Astrocyte (in vitro differentiated cells and primary cell): Measurements from ENCODE around the gene NT5DC3. TPM values are rescaled to one million over a fixed set of nuclear protein-coding genes. Genes with fewer than 3 reads are reported as not detected.

Source experiments
- DNase-seq: peaks from one replicate; pipeline ENCODE4 v3.0.0-alpha.2; 2010; ENCODE audit warnings: low read depth
- FAIRE-seq: peaks from 2 replicates; lab custom pipeline; 2011; peaks lifted over from hg19 to GRCh38; lab: Jason Lieb, UNC
- H2AFZ ChIP-seq: 2 replicates; pipeline ENCODE4 v1.6.0; 2012; ENCODE audit warnings: low read depth, low read length, inconsistent platforms
- H3K27ac ChIP-seq: 2 replicates; pipeline ENCODE4 v1.5.1; 2011; ENCODE audit warnings: low read depth, low read length, inconsistent platforms
- H3K27me3 ChIP-seq: 2 replicates; pipeline ENCODE4 v1.6.0; 2011; ENCODE audit warnings: low read length, inconsistent platforms; ENCODE audit not compliant: insufficient read depth
- H3K36me3 ChIP-seq: 2 replicates; pipeline ENCODE4 v1.5.1; 2011; ENCODE audit warnings: low read length, inconsistent platforms; ENCODE audit not compliant: insufficient read depth
- H3K4me1 ChIP-seq: 2 replicates; pipeline ENCODE4 v1.5.1; 2011; ENCODE audit warnings: low read length, inconsistent platforms; ENCODE audit not compliant: insufficient read depth
- H3K4me2 ChIP-seq: 2 replicates; pipeline ENCODE4 v1.6.0; 2012; ENCODE audit warnings: low read length, inconsistent platforms
- H3K4me3 ChIP-seq: 2 replicates; pipeline ENCODE4 v1.5.1; 2011; ENCODE audit warnings: low read depth, mild to moderate bottlenecking, low read length, inconsistent platforms; ENCODE audit not compliant: insufficient read depth
- H3K79me2 ChIP-seq: 2 replicates; pipeline ENCODE4 v1.6.0; 2012; ENCODE audit warnings: mild to moderate bottlenecking, low read length, inconsistent platforms; ENCODE audit not compliant: insufficient read depth
- H3K9ac ChIP-seq: 2 replicates; pipeline ENCODE4 v1.6.0; 2012; ENCODE audit warnings: mild to moderate bottlenecking, low read length, inconsistent platforms
- H3K9me3 ChIP-seq: 2 replicates; pipeline ENCODE4 v1.5.1; 2012; ENCODE audit warnings: low read depth, mild to moderate bottlenecking, low read length, inconsistent platforms; ENCODE audit not compliant: insufficient read depth
- H4K20me1 ChIP-seq: 2 replicates; pipeline ENCODE4 v1.6.0; 2012; ENCODE audit warnings: low read length, inconsistent platforms; ENCODE audit not compliant: insufficient read depth
- H3K27ac Mint-ChIP-seq: one replicate; pipeline ENCODE4 v1.8.0; 2021; ENCODE audit warnings: mild to moderate bottlenecking, mixed read lengths; ENCODE audit not compliant: unreplicated experiment
- H3K27me3 Mint-ChIP-seq: one replicate; pipeline ENCODE4 v1.8.0; 2021; ENCODE audit warnings: low read depth, mixed read lengths; ENCODE audit not compliant: unreplicated experiment
- H3K36me3 Mint-ChIP-seq: one replicate; pipeline ENCODE4 v1.8.0; 2021; ENCODE audit warnings: low read depth, mixed read lengths; ENCODE audit not compliant: unreplicated experiment
- H3K4me1 Mint-ChIP-seq: one replicate; pipeline ENCODE4 v1.8.0; 2021; ENCODE audit warnings: low read depth, mixed read lengths; ENCODE audit not compliant: unreplicated experiment
- H3K4me3 Mint-ChIP-seq: one replicate; pipeline ENCODE4 v1.8.0; 2021; ENCODE audit warnings: mild to moderate bottlenecking, moderate library complexity, mixed read lengths; ENCODE audit not compliant: unreplicated experiment
- H3K9me3 Mint-ChIP-seq: one replicate; pipeline ENCODE4 v1.8.0; 2021; ENCODE audit warnings: mild to moderate bottlenecking, mixed read lengths; ENCODE audit not compliant: unreplicated experiment
- CTCF ChIP-seq: IDR thresholded peaks from 2 replicates; pipeline ENCODE4 v1.5.1; 2011; ENCODE audit warnings: low read depth, mild to moderate bottlenecking, inconsistent platforms, low read length, moderate library complexity; ENCODE audit not compliant: insufficient read depth
- EZH2 ChIP-seq: IDR thresholded peaks from 2 replicates; pipeline ENCODE4 v1.6.1; 2012; ENCODE audit warnings: mild to moderate bottlenecking, low read length, inconsistent platforms; ENCODE audit not compliant: insufficient read depth
- total RNA-seq: library from RNA; stranded (reverse); gene quantifications from 2 replicates; pipeline ENCODE4 v1.2.1, GENCODE V29; 2021

Gene NT5DC3
- total RNA-seq, 1 donor from 2014 or later, result 13.6 TPM

GRCh38 chr12:103857164-103857563 lies 16.1 kb upstream of the NT5DC3 start:
- Histone ChIP-seq H4K20me1 (no peaks in the 10 kb centered on the region), H3K9ac (no peak overlapping the region), H3K36me3 (no peaks in the 10 kb centered on the region), H3K4me3 (no peak overlapping the region), H3K9me3 (no peaks in the 10 kb centered on the region), H3K4me2 (no peak overlapping the region), H3K79me2 (no peaks in the 10 kb centered on the region), H3K27me3 (no peaks in the 10 kb centered on the region), H2AFZ (no peak overlapping the region), H3K27ac (no peak overlapping the region), H3K4me1 (peaks cover 28% of the 10 kb centered on the region)
- Mint-ChIP-seq H3K27ac (no peak overlapping the region), H3K9me3 (no peaks in the 10 kb centered on the region), H3K4me3 (no peak overlapping the region), H3K27me3 (peaks cover 2% of the 10 kb centered on the region), H3K36me3 (no peaks in the 10 kb centered on the region), H3K4me1 (peaks cover 39% of the 10 kb centered on the region)
- FAIRE-seq (no peak), DNase-seq (no peak)
- no peak for TF ChIP-seq CTCF
- no peak for TF ChIP-seq EZH2

- Mint-ChIP-seq H3K36me3 (no peaks in the 10 kb centered on the region), H3K27me3 (peaks cover 2% of the 10 kb centered on the region), H3K27ac (peak overlapping the region; percentile 89), H3K4me1 (peaks cover 42% of the 10 kb centered on the region), H3K4me3 (no peak overlapping the region), H3K9me3 (no peaks in the 10 kb centered on the region)
- H3K4me2 ChIP-seq, result peak overlapping the region; percentile 51
- H3K4me3 ChIP-seq, result no peak overlapping the region
- no peaks in the 10 kb centered on the region for H3K9me3 ChIP-seq
- no peaks in the 10 kb centered on the region for H4K20me1 ChIP-seq
- no peaks in the 10 kb centered on the region for H3K36me3 ChIP-seq
- H3K79me2 ChIP-seq, result no peaks in the 10 kb centered on the region
- FAIRE-seq (no peak), DNase-seq (no peak)
- no peak overlapping the region for H2AFZ ChIP-seq
- peak overlapping the region; percentile 29 for H3K27ac ChIP-seq
- TF ChIP-seq EZH2 (no peak), CTCF (no peak)
- H3K9ac ChIP-seq, result peak overlapping the region; percentile 2
- peaks cover 39% of the 10 kb centered on the region for H3K4me1 ChIP-seq
- H3K27me3 ChIP-seq, result no peaks in the 10 kb centered on the region
Observed at GRCh38 chr12:103855896-103856657, 15.0 kb upstream of the NT5DC3 start.

GRCh38 chr12:103855036-103855712 lies 14.1 kb upstream of the NT5DC3 start:
- no peaks in the 10 kb centered on the region for H3K79me2 ChIP-seq
- peak overlapping the region; percentile 29 for H3K27ac ChIP-seq
- H3K27ac Mint-ChIP-seq, result peak overlapping the region; percentile 89
- H4K20me1 ChIP-seq, result no peaks in the 10 kb centered on the region
- no peaks in the 10 kb centered on the region for H3K27me3 ChIP-seq
- H3K36me3 Mint-ChIP-seq, result no peaks in the 10 kb centered on the region
- peak overlapping the region; percentile 51 for H3K4me2 ChIP-seq
- H3K36me3 ChIP-seq, result no peaks in the 10 kb centered on the region
- DNase-seq (peak; percentile 94), FAIRE-seq (peak; percentile 37)
- H3K4me3 ChIP-seq, result no peak overlapping the region
- no peaks in the 10 kb centered on the region for H3K9me3 Mint-ChIP-seq
- no peak overlapping the region for H2AFZ ChIP-seq
- H3K27me3 Mint-ChIP-seq, result peaks cover 2% of the 10 kb centered on the region
- H3K9me3 ChIP-seq, result no peaks in the 10 kb centered on the region
- H3K4me1 Mint-ChIP-seq, result peaks cover 43% of the 10 kb centered on the region
- H3K4me1 ChIP-seq, result peaks cover 44% of the 10 kb centered on the region
- H3K4me3 Mint-ChIP-seq, result peak overlapping the region; percentile 10
- TF ChIP-seq CTCF (no peak), EZH2 (no peak)
- no peak overlapping the region for H3K9ac ChIP-seq
